HK-2 (cell line): ENCODE results near the gene DDAH1.

Experiments used
- DNase-seq: peaks from one replicate; pipeline ENCODE4 v3.0.0-alpha.2; 2018; ENCODE audit not compliant: unreplicated experiment

The DDAH1 gene

DNA sequence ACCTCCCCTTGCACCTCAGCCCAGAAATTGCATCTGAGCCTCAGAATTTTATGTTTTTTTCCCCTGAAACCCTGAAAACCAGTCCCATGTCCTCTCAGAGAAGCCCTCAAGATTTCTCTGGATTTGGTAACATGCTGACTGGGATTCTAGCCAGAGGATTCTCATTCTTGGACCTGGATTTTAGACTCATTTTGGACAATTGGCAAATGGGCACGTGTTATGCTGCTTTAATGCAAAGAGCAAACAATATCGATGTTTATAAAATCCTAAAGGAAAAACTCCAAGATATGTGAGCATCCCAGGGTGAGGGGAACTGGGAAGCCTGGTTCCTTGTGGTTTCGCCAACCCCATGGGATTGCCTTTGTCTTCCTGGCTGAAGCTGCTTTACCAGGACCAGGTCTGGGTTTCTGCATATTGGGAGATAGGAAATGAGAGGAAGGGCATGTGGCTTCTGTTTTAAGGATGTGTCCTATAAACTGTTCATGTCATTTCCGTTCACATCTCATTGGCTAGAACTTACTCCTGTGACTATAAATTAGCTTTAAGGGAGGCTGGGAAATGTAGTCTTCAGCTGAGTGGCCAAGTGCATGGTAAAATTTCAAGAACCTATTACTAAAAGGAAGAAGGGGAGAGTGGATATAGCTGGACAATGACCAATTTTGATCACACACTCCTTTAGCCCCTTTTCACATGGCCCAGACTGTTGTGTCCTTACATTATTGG is 161.4 kb downstream of the DDAH1 start:
- DNase-seq, result no peak

DNA sequence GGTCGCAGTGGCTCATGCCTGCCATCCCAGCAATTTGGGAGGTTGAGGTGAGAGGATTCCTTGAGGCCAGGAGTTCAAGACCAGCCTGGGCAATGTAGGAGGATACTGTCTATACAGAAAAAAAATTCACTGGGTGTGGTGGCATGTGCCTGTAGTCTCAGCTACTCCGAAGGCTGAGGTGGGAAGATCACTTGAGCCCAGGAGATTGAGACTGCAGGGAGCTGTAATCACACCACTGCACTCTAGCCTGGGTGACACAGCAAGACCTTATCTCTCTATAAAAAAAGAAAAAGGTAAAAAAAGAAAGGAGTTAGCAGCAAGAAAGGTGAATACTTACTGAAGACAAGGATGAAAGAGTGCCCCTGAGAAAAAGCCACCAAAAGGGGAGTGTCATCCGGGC is 164.8 kb downstream of the DDAH1 start:
- DNase-seq, result no peak

DNA sequence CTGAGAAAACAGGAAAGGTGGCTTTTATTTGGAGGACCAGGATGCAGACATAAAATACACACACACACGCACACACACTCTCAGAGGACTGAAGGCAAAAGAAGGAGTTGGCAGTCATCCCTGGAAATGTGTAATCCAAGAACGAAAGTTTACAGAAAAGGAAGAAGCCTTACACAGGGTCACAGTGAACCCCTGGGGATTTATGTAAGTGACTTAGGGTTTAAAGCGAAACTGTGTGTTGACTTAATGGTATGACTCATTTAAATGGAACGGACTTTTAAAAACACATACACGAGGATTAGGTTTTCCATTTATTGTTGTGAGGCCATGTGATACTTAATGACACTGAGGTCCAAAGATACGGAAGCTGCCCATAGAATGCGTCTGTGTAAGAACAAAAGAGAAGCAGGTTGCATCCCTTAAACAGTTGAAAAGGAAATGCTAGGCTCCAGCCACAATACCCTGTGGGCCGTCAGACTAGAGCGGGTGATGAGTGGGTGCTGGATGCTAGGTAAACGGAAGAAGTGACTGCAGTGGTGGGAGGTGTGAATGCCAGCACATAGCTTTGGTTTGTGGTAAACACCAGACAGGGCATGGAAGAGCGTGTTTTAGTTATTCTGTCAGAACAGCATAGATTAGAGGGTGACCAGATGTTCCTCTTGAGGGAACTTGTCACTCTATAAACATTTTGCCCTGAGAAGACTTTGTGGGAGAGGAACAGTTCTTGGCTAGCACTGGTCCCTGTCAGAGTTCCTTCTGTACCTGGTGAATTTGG is 166.9 kb downstream of the DDAH1 start:
- peak; percentile 85 for DNase-seq

DNA sequence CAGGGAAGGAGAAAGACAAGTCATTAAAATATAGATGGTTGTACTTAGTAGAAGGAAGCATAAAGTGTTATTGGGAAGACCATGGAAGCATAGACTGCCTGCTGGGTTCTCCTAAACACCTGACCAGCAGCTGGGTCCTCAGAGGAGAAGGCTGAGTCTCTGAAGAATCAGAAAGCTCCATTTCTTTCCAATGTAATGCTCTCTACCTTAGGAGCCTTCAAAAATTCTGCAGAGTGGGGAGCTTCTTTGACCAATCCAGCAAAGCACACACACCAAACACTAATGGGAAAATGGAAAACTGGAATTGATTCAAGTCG is 167.5 kb downstream of the DDAH1 start:
- DNase-seq, result no peak

DNA sequence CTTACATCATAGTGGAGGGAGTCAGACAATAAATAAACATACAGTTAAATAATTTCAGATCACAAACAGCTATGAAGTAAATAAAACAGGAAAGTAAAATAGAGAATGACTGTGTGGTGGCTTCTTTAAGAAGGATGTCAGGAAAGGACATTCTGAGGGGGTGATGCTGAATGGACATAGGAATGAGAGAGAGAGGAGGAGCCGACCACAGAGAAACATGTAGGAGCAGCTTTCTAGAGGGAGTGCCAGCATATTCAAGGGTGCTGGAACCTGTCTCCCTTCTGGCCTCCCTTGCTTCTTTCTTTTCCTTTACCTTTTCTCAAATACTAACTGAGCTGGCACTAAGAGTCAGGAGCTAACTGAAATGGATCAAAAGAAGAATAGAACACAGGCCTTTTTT is 168.0 kb downstream of the DDAH1 start:
- DNase-seq, result no peak

DNA sequence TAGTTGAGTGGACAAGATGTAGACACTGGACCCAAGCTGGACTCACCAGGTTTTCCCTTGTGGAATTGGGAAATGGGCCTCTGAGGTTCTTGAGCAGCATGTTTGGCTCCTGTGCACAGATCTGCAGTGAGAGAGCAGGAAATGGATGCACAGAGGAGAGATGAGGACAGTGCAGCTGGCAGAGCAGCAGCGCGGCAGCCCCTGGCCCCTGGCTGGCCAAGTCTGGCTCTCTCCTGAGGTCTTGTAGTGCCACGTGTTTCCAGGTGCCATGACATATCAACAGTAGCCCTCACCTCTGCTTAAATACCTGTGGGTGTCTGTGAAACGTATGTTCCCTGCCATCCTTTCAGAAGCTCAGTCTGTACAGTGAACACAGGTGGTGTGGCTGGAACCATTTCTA is 169.3 kb downstream of the DDAH1 start:
- DNase-seq, result no peak

DNA sequence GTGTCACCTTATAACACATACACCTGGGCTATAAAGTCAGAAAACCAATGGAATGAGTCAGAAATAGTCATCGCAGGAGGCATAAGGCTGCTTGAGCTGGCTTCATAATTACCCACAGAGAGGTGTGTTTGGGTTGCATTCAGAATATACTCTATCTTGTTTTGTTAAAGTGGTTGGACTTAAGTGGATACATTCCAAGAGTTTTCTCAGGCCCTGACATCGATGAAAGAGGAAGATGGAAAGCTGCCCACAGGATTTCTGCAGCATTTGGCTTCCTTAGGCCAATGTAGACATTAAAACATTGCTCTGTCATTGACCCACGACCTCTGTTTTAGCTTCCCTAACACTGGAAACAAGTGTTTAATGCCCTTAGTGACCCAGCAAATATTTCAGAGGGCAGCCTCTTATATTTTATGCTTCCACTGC is 169.9 kb downstream of the DDAH1 start:
- DNase-seq, result peak; percentile 48

DNA sequence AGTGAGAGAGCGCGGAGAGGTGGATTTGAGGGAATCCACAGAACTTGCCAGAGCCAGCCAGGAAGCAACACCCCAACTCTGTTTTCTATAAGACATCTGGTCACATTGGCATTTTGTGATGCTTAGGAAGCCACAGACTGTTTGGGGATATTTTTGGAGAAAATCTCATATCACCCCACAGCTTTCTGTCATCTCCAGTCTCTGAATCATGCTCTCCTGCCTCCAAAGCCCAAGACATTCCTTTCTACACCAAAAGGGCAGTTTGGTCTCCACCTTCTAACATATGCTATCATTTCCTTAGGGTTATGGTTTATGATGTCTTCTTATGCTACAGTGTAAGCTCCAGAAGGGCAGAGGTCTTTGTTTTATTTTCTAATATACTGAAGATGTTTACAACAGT is 174.1 kb downstream of the DDAH1 start:
- DNase-seq, result no peak

DNA sequence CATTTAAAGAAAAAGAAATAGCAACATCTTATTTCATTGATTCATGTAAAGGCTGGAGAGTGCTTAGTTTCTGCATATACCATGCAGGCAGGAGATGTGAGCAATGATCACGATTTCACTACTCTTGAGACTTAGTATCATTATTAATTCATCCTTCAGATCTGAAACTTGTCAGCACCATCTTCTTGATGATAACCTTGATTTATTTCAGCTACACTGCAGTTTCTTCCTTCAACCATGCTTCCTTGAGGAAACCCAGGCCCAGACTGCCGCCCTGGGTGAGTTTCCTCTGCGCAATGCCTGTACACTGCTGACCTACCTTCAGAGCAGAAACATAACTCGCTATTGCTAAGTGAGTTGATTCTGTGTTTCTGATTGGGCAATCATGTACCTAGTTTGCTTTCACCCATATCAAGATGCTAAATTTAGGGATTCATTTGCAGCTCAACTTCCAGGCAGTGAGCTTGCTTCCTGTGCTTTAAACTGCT is 175.1 kb downstream of the DDAH1 start:
- DNase-seq, result no peak

DNA sequence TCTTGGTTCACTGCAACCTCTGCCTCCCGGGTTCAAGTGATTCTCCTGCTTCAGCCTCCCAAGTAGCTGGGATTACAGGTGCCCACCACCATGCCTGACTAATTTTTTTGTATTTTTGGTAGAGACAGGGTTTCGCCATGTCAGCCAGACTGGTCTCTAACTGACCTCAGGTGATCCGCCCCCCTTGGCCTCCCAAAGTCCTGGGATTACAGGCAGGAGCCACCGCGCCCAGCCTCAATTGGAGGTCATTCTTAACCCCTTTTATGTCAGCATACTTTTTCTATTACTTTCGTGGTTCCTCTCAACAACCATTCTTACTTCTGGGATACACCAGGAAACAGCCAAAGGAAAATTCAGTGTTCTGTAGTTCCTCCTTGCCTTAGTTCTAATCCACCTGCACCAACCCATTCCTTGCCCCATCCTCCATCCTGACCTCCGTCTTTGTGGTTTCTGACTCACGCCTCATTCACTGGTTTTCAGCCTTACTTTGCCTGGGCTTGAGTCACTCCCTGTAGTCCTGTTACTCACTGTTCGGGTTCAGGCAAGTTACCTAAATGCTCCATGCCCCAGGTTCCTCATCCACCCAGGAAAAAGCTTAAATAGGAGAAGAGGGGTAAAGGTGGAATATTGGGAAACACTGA is 175.6 kb downstream of the DDAH1 start:
- peak; percentile 76 for DNase-seq

DNA sequence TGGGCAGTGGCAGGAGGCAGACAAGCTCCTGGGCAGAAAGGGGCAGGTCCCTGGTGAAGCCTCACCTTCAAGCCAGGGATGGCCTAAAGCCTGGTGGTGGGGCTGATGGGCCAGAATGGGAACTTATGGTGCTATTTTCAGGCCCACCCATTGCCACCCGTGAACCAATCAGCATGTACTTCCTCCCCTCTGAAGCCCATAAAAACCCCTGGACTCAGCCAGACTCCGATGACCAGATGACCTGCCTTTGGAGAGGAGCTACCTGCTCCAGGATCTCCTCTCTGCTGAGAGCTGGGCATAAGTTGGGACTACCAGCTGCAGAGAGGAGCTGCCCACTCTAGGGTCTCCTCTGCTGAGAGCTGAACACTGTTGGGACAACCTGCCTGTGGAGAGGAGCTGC is 180.8 kb downstream of the DDAH1 start:
- DNase-seq, result no peak

DNA sequence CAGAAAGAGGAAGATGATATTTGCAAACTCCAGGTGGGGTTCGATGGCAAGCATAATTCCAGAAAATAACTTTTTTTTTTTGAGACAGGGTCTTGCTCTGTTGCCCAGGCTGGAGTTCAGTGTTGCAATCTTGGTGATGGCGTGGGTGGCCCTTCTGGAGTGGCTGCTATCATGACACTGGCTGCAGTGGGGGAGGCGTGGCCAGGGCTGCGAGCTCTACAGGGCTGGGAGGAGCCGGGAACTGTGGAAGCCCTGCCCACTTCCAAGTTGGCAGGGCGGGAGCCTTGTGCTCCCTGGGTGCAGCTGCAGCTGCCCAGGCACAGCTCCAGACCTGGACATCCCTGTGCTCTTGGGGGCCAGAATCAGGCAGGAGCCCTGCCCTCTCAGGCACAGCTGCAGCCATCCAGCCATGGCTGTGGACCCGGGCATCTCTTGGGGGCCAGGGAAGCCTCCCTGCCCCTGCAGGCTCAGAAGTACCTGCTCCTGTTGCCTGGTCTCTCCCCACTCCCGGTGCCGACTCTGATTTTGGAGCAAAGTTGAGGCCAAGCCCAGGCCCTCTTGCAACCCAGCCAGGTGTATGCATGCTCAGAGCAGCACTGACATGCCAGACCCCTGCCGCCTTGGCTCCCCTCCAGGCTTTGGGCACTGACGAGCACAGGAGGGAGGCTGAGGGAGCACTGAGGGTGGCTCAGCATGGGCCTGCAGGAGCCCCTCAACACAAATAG is 181.3 kb downstream of the DDAH1 start:
- DNase-seq, result no peak

DNA sequence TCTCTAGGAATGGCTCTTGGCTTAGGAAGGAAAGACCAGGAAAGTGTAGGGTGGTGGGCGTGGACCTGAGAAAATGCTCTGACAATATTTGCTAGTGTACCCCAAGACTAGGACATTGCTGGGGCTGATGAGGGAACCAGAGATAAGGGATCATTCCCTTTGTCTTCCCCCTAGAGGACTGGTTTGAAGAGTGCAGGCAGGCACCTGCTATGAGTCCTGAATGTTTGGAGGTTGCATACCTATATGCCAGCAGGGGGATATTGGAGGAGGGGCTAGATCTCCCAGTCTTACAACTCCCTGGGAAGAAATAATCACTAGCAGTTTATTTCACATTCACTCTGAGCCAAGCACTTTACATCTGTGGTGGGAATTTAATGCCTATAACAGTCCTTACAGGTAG is 182.5 kb downstream of the DDAH1 start:
- no peak for DNase-seq

DNA sequence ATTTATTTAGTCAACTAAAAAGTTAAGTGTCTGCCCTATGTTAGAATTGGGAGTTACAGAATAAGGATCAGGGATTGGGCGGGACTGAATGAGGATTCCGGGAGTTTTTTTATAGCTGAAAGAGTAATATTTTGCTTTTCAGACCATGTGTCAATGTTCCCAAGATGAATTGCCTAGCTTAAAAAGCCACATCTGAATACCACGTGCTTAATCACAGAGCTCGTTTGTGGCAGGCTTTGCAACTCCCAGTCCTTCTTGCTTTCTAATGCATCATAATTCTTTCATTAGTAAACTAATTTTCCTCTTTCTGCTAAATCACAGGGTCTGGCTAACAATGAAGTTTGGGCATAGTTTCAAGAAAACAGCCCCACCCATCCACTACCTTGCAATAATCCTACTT is 184.3 kb downstream of the DDAH1 start:
- no peak for DNase-seq

DNA sequence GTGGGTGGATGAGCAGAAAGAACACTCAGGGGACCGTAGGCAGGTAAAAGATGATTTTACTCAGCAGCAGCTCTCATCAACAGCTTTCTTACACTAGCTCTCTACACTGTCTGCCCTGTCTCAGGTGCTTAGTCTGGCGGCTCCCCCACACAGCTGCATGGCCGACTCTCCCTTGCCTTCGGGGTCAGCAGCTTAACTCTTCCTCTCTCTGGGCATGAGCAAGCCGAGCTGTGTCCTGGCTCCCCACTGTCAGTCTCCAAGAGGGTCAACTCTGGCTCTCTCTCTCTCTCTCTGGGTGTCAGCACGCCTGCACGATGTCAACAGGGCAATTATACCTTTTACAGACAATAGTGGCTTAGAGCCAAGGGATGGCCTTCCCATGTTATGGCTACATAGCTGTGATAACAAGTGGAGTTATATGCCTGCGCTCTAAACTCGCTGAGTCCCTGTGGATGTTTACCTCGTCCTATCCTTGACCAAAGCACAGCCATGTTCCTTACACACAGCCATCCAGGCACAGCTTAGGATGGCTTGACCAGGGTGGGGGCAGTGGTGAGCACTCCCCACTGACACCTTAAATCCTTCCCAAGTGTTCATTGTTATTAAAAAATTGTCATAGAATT is 185.4 kb downstream of the DDAH1 start:
- DNase-seq, result no peak

DNA sequence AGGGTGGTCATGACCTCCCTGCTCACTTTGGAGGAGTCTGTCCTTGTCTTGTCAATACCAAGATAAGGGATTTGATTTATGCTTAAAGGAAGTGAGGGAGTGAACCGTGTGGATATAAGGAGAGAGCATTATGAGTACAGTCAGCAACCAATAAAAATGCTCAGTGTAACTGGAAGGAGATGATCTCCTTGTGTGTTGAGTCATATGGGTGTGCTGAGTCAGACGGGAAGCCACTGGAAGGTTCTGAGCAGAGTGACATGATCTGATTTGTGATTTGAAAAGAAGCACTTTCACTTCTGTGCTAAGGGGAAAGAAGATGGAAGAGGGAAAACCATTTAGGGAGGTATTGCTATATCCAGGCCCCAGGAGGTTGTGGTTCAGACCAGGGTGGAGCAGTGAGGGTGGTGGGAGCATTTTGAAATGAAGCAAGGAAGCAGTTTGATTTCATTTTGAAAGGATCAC is 186.1 kb downstream of the DDAH1 start:
- peak; percentile 49 for DNase-seq

DNA sequence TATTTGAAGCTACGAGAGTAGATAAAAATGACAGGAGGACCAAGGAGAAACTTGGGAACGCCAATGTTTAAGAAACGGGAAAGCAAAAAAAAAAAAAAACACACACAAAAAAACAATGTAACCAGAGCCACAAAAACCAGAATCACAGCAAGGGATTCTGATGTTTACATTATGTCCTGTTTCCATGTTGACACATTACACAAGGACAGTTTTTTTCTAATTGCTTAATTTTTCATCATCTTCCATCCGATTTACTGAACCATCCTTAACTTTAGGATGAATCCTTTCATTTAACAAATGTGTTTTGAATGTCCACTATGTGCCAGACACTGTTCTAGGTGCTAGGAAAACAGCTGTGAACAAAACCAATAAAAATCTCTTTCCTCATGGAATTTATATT is 187.2 kb downstream of the DDAH1 start:
- DNase-seq, result no peak

DNA sequence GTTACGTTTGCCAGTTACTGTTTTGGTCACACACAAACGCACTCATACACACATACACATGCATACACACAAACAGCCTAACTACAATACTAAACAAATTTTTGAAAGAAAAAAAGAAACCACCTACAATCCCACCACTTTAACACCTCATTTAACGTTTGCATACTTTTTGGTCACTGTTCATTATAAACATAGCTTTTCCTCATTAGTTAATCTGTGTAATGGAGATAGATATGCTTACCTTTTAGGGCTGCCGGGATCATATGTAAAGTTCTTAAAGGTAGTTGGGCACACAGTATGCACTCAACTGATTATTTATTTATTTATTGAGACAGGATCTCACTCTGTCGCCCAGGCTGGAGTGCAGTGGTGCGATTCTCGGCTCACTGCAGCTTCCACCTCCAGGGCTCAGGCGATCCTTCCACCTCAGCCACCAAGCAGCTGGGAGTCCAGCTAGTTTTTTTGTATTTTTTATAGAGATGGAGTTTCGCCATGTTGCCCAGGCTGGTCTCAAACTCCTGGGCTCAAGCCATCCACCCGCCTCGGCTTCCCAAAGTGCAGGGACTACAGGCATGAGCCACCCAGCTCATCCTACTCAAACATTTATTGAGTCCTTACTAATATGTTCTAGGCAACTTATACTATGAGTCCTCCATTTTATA is 187.8 kb downstream of the DDAH1 start:
- no peak for DNase-seq

DNA sequence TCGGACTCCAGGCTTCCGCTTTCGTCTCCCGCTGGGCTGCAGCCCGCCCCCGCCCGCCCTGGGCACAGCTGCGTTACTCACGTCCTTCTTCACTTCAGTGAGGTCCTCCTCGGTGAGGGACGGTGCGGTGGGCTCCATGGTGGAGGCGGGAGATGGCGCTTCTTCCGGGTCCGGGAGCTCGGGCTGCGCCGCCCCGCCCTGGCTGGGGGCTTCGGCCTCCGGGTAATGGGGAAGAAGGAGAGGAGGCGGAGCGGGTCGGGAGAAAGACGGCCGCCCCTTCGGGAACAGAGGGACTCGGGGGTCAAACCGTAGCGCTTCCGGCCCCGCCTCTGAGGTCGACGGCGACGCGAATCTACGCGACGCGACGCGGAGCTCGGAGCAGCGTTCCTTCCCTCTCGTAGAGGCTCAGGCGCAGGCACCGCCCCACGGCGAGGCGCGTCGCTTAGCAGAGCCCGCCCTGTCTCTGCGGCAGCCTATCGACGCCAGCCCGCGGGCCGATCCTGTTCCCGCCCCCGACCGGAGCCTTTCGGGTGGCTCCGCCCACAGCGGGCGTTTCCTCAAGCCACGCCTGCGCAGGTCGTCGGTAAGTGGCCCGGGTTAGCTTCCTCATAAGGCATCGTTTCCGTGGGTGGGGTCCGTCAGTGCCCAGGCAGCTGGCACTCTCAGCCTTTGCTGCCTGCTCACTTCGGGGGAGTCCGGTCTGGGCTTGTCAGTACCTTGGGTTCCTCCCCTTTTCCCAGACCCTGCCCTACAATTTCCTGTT is 188.6 kb downstream of the DDAH1 start, which contains the start of gene BCL10:
Gene BCL10, minus strand, starts transcription at position 418 of the 763 bp plus-strand sequence. Its CDS starts 280 bp downstream, at position 138.
- DNase-seq, result peak; percentile 99

DNA sequence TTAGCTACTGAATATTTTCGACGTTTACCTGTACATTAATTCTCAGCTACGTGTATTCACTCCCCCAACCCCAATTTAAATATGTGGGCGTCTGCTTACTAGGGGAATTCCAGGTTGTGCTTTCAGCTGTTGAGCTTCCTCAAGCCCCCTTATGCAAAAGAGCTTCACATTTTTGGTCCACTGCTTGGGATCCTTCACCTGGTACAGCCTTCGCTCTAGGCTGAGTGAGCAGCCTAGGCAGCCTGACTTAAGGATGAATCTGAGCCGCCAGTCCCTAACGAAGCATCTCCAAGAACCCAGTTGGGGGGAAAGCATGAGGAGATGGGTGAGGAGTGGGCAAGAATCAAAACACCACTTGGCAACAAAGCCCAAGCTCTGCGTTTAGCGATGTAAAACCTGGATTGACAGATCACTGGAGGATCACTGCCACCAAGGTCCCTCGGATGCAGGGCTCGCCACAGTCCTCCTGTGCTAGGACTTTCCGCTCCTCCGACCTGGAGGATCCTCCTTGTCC is 189.2 kb downstream of the DDAH1 start:
- DNase-seq, result no peak
